ENCODE measurements around the gene CERS4.

The CERS4 gene

GRCh38 chr19:8311461-8312260, 102.5 kb downstream of the CERS4 start:
- TF ChIP-seq REST (IDR thresholded peaks at IDR 0.05; ENCODE audit: low read depth) (no peak), NFIC (IDR thresholded peaks at IDR 0.05) (peak; percentile 46; the same call in 1 of the 2 replicates), EP300 (IDR thresholded peaks at IDR 0.05; ENCODE audit: borderline replicate concordance) (no peak), FOXM1 (IDR thresholded peaks at IDR 0.05; ENCODE audit: borderline replicate concordance, low read depth) (no peak), YY1 (IDR thresholded peaks at IDR 0.05; ENCODE audit: low read depth) (no peak), ZBTB7A (IDR thresholded peaks at IDR 0.05; ENCODE audit: low read depth) (peak; percentile 47; the same call in 1 of the 2 replicates), CEBPB (IDR thresholded peaks at IDR 0.05) (no peak), TEAD4 (IDR thresholded peaks at IDR 0.05) (no peak), MAX (IDR thresholded peaks at IDR 0.05) (no peak), TAF1 (IDR thresholded peaks at IDR 0.05; ENCODE audit: low read depth) (no peak), CREB1 (IDR thresholded peaks at IDR 0.05; ENCODE audit: low read depth) (no peak), EGR1 (IDR thresholded peaks at IDR 0.05) (no peak), RAD21 (IDR thresholded peaks at IDR 0.05; ENCODE audit: low read depth) (no peak), TCF12 (IDR thresholded peaks at IDR 0.05; ENCODE audit: low read depth) (no peak)
- TF ChIP-seq, protein P1, sequence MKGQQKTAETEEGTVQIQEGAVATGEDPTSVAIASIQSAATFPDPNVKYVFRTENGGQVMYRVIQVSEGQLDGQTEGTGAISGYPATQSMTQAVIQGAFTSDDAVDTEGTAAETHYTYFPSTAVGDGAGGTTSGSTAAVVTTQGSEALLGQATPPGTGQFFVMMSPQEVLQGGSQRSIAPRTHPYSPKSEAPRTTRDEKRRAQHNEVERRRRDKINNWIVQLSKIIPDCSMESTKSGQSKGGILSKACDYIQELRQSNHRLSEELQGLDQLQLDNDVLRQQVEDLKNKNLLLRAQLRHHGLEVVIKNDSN (IDR thresholded peaks at IDR 0.05): 0 out of 2 replicates have a peak, but pooled peaks have one; percentile 30

Measured in Ishikawa (cell line).